Uterus (tissue), 2 donors: ENCODE measurements around the gene MRGPRF.

Source experiments
- CTCF ChIP-seq, 4 experiments: fragments of 200-600 bp in 2 of 4; fragments of 450-650 bp in 2 of 4; sonication (generic) in 2 of 4; IDR thresholded peaks; one replicate each; pipeline ENCODE4 v1.5.1; 2016 to 2019; ENCODE audit warnings: antibody characterized with exemption in 4 of 4, mild to moderate bottlenecking in 2 of 4, moderate library complexity in 1 of 4
- POLR2A ChIP-seq, 2 donors: fragments of 450-650 bp; IDR thresholded peaks; one replicate each; pipeline ENCODE4 v1.6.1; 2016; ENCODE audit warnings: antibody characterized with exemption in 2 of 2, mild to moderate bottlenecking in 1 of 2, moderate library complexity in 1 of 2

DNA sequence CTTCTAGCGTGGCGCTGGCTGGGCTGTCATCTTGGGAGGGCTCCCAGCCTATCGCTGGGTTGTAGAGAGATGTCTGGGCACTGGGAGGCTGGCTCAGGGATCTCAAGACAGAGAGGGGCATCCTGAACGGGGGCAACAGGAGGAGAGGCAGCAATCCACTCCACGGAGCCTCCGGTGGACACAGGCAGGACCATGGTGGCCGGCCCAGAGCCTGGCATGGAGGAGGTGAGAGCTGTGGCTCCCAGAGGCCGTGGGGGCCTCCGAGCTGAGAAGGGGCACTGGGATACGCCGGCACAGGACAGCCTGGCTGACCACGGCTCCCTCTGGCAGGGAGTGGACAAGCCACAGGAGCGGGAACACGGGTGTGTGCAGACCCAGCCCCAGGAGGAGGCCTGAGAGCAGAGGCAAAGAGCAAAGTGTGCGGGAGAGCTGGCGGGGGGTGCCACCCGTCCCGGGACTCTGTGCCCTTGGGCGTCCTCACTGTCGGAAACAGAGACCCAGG, 9.1 kb downstream of the MRGPRF start:
- TF ChIP-seq CTCF (IDR thresholded peaks at IDR 0.05) (no peak), POLR2A (IDR thresholded peaks at IDR 0.05) (no peak)
